Activated CD8-positive, alpha-beta memory T cell treated with anti-CD3 and anti-CD28 coated beads for 24 hours (primary cell): ENCODE measurements around the gene LYZL2.
"Not testable (repeated sequence)": the region's sequence is repeated elsewhere in the genome, so short reads cannot be mapped to it uniquely, and the experiment has no call there.

Experiments
- DNase-seq: peaks from one replicate; pipeline ENCODE4 v3.0.0-alpha.2; 2020

LYZL2 gene

DNA sequence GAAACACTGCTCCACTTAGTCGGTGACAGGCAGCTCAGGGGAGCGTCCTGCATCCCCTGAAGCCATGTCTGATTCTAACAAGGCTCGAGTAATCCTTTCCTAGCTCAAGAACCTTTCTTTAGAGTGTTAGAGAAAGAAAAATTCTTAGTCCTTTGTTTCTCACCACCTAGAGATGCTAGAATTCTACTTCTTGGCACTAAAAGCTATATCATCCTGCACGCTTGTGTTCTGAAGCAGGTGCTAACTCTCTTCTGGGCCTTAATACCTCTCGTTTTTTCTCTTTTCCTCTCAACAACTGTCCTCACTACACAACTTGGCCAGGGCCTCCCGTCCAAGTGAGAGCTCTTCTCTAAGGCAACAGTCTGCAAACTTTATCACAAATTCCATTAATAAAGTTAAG, at the start of gene LYZL2:
TSS of gene LYZL2 (minus strand) at position 101 of the 400 bp plus-strand sequence. CDS start 2,838 bp downstream, outside the sequence.
- no peak for DNase-seq

GRCh38 chr10:30677616-30678015, 48.1 kb upstream of the LYZL2 start:
- DNase-seq, result not testable (repeated sequence)

GRCh38 chr10:30677146-30677545, 47.6 kb upstream of the LYZL2 start:
- not testable (repeated sequence) for DNase-seq

- no peak for DNase-seq
These were observed 46.5 kb upstream of the LYZL2 start for GRCh38 chr10:30675791-30676718.

GRCh38 chr10:30674796-30675195, 45.2 kb upstream of the LYZL2 start:
- DNase-seq, result no peak

DNA sequence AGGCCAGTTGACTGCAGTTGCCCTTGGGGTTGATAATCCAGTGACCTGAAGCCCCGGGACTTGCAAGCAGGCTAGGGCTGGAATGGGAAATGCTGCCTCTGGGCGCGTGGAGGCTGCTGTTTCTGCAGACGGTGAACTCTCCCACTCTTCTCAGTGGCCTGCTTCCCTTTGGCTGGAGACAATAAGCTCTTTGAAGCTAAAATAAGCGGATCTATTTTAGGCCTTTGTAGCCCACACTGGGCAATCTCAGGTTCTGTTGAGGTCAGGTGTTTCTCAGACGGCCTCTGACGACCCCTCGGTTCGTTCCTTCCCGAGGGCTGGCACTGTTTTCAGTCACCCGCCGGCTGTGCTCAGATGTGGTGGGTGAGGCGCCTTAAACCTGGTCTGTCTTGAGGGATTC, 43.7 kb upstream of the LYZL2 start:
- not testable (repeated sequence) for DNase-seq

DNA sequence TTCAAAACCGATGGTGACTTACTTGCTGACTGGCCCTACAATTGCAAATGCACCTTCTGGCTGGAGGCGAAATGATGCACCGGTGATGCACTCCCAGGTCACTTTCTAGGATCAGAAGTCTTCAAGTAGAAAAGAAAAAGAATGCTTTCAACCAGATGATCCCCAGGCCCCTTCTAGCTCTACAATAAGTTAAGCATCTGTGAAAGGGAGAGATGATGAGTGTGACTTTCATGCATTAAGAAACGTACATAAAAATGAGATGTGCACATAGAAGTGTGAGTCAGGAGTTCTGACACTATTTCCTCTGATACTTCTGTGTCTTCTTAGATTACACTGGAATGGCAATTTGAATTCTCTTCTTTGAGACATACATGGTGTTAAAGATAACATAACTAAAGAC, 42.8 kb upstream of the LYZL2 start:
- DNase-seq, result not testable (repeated sequence)

- no peak for DNase-seq
These were observed 41.6 kb upstream of the LYZL2 start for GRCh38 chr10:30671026-30671616.

- not testable (repeated sequence) for DNase-seq
These were observed 38.4 kb upstream of the LYZL2 start for GRCh38 chr10:30667982-30668381.

DNA sequence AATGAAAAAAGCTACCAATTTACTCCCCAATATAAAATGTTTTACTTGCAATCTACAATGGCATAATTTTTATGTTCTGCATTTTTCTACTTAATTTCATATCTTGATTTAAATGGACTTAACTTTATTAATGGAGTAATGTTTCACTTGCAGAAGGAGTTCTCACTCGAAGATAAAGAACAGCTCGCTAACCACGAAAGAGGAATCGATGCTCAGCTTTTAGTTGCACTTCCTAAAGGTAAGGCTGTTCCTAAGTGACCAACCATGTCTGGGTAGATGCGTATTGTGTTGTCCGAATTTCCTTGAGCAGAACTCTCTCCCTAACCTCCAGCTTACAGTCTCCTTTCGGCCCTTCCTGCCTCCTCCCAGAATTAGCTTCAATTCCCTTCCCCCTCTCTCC, 33.9 kb upstream of the LYZL2 start:
- not testable (repeated sequence) for DNase-seq

DNA sequence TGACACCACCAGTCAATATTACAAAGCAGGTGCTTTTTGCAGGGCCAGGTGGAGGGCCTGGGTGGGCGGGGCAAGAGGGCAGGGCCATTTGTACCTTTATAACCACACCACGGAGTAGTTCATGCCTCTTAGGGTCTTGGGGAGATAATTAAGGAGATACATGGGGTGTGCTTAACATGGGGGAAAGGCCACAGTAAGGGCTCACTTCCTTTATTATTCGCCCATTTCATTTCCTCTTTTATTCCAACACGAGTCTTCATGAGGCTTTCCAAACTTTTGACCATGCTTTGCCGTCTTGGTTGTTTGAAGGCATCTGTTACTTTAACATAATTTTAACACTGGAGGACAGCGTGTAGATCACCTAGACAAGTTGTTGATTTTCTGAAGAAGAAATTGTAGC, 33.3 kb upstream of the LYZL2 start:
- no peak for DNase-seq

DNA sequence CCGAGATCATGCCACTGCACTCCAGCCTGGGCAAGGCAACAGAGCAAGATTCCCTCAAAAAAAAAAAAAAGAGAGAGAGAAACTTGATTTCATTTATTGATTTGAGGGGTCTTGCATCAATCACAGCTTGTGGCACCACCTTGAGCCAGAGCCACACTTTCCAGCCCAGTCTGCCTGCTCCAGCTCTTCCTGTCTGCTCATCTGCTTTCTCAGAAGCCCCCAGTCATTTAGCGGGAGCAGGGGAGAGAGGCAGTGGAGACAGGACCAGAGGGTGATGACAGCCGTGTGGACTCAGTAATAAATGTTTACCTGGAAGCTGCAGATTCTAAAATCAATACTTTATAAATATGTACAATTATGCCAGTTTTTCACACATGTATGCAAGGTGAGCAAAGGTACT, 30.8 kb upstream of the LYZL2 start:
- DNase-seq, result not testable (repeated sequence)

GRCh38 chr10:30656233-30656632, 26.7 kb upstream of the LYZL2 start:
- DNase-seq, result no peak

DNA sequence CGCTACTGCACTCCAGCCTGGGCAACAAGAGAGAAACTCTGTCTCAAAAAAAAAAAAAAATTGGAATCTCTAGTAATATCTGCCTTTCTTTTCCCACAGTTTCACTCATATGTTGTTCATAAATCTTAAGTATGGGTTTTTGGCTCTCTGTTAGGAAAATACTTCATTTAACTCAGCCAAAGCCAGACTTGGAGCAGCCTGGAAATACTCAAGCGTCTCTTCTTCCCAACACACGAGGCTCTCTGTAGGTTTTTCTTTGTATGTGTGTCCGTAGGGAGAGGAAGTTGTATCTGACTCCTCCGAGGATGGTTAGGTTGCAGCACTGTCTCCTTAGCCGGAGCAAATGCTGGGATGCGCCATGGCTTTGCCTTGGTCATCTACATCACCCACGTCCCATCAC, 25.4 kb upstream of the LYZL2 start:
- not testable (repeated sequence) for DNase-seq

DNA sequence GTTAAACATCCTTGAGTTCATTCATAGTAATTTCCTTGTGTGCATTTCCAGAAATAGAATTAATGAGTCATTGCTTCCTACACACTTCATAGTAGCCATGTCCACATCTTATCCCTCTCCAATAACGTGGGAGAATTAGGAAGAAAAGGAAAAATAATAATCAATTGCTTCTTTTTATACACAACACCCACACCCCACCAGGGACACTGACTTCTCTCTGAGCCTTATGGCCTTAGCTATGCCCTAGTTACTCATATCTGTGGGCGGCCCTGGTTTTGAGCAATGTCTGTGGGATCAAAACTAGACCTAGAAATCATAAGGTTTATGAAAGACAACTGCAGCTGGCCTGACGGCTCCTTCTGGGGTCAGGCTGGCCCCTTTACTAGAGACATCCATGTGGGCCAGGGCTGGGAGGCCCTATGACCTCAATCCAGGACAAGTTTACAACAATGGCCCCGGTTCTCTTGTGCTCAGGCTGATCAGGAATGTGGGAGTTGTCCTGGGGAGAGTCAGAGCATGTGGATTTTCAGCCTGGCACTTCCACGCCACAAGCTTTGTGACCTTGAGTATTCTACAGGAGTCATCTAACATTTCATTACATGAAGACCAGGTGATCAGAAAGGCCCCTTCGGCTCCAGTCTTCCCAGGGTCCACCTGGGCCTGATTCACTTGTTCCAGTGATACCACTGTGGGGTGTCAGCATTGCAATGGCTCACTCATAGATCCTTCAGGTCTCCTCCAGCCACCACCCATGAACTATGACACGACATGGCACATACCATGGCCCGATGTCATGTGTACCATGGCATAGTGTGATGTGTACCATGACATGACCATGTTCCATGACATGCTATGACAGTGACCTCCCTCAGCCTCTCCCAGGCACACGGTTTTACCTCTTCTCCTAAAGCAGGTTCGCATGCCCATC, 22.2 kb upstream of the LYZL2 start:
- not testable (repeated sequence) for DNase-seq

- DNase-seq, result no peak
These were observed 17.5 kb upstream of the LYZL2 start for GRCh38 chr10:30647089-30647488.

- DNase-seq, result no peak
These were observed 15.8 kb upstream of the LYZL2 start for GRCh38 chr10:30645340-30645827.

DNA sequence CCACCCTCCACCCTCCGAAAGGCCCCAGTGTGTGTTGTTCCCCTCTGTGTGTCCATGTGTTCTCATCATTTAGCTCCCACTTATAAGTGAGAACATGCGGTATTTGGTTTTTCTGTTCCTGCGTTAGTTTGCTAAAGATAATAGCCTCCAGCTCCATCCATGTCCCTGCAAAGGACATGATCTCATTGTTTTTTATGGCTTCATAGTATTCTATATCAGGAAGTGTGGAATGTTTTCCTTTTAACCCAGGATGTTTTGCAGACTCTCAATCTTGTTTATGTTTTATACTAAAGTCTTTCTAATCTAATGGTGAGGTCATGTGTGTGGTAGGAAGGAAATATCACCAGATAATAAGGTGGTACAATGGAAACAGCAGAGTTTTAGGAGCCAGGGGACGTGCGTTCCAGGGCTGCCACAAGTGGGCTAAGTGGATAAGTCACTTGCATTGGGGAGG, 14.9 kb upstream of the LYZL2 start:
- DNase-seq, result not testable (repeated sequence)

DNA sequence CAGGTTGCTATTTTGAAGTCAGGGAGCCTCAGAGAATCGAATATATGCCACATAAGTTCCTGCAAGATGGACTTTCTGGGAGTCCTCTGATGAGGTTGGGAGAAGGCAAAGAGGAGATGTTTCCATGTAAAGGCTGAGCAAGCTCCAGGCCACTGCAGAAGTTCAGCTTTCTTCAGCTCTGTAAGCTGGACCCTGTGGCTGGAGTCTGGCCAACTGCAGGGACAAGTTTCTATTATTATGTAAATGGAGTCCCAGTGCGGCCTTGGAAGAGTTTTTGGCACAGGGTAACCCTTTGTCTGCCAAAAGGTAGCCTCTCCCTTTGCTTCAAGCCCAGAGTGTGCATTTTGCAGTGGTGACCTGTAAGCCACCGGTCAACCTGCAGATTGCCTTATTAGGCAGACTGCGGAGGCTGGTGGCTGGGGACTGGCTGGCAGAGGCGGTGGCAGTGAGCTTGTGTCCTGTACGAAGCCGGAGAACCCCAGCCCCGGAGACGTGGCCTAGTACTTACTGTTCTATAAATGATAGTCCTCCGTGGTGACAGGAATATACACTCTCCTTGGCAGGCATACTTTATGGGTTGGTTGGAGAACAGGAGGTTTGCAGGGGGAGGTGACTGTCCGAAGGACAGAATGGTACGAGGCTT, 14.1 kb upstream of the LYZL2 start:
- DNase-seq, result not testable (repeated sequence)

DNA sequence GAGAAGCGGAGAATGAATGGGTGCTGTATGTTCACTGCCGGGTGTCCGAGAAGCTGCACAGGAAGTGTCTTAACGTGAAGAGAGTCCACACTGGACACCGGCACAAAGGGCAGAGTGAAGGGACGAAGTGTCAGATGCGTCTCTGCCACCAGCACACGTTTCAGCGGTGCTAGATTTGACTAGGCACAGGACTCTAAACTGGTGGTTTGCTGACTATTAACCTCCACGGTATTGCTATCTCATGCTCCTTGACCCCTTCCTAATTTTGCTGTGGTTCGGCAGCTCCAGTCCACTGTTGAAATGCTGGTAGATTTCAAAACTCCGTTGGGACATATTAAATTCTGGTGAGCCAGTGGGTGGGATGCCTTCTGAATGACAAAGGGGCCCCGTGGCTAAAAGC, 13.3 kb upstream of the LYZL2 start:
- not testable (repeated sequence) for DNase-seq

GRCh38 chr10:30639946-30640786, 10.6 kb upstream of the LYZL2 start:
- no peak for DNase-seq
